OCI-LY3 (cell line): ENCODE data around the gene MAD1L1.
"Not testable (repeated sequence)": the region's sequence is repeated elsewhere in the genome, so short reads cannot be mapped to it uniquely, and the experiment has no call there.

Experiments
- H2AFZ ChIP-seq: fragments of 200-600, 300-600 bp; shearing (Covaris generic); 2 replicates; pipeline ENCODE4 v1.6.0; 2014; ENCODE audit warnings: antibody characterized with exemption, low read depth, low read length
- H3K27ac ChIP-seq: fragments of 200-600, 300-600 bp; sonication (generic); 2 replicates; pipeline ENCODE4 v1.5.1; 2014; ENCODE audit warnings: mild to moderate bottlenecking, low read length, moderate library complexity, mixed read lengths
- H3K27me3 ChIP-seq: fragments of 200-600, 300-600 bp; sonication (generic); 2 replicates; pipeline ENCODE4 v1.6.1; 2014; ENCODE audit warnings: low read depth, low read length, mixed read lengths
- H3K36me3 ChIP-seq: fragments of 200-600, 300-600 bp; sonication (generic); replicated peaks from 2 replicates; pipeline ENCODE3; 2014; ENCODE audit warnings: low read depth, low read length, mixed read lengths
- H3K4me1 ChIP-seq: fragments of 300-600, 200-600 bp; sonication (generic); 2 replicates; pipeline ENCODE4 v1.6.1; 2014; ENCODE audit warnings: low read length, mixed read lengths
- H3K4me2 ChIP-seq: fragments of 200-600, 300-600 bp; sonication (generic); 2 replicates; pipeline ENCODE4 v1.6.1; 2014; ENCODE audit warnings: low read length, mixed read lengths
- H3K4me3 ChIP-seq: fragments of 300-600, 200-600 bp; sonication (generic); 2 replicates; pipeline ENCODE4 v1.5.1; 2014; ENCODE audit warnings: antibody characterized with exemption, mild to moderate bottlenecking, low read length, moderate library complexity
- H3K79me2 ChIP-seq: fragments of 300-600, 200-600 bp; shearing (Covaris generic); 2 replicates; pipeline ENCODE4 v1.6.1; 2014; ENCODE audit warnings: mild to moderate bottlenecking, low read length, mixed read lengths
- H3K9ac ChIP-seq: fragments of 300-600, 200-600 bp; shearing (Covaris generic); 2 replicates; pipeline ENCODE4 v1.6.0; 2014; ENCODE audit warnings: mild to moderate bottlenecking, low read length, moderate library complexity
- H3K9me3 ChIP-seq: fragments of 200-600, 300-600 bp; shearing (Covaris generic); 2 replicates; pipeline ENCODE4 v1.6.1; 2014; ENCODE audit warnings: low read length, mixed read lengths; ENCODE audit not compliant: insufficient read depth
- H4K20me1 ChIP-seq: fragments of 200-600, 300-600 bp; sonication (generic); 2 replicates; pipeline ENCODE4 v1.6.1; 2016; ENCODE audit warnings: low read length, mixed read lengths; ENCODE audit not compliant: insufficient read depth
- CTCF ChIP-seq: fragments of 200-600, 300-600 bp; sonication (generic); IDR thresholded peaks from 2 replicates; pipeline ENCODE4 v1.5.1; 2014; ENCODE audit warnings: antibody characterized with exemption, low read length, low read depth
- EZH2phosphoT487 ChIP-seq: fragments of 200-600 bp; shearing (Covaris generic); IDR thresholded peaks from 2 replicates; pipeline ENCODE4 v1.6.1; 2018; ENCODE audit warnings: antibody characterized with exemption, mixed run types, low read depth

MAD1L1 gene

GRCh38 chr7:1824151-1824881, 408.4 kb downstream of the MAD1L1 start:
- not testable (repeated sequence) for H4K20me1 ChIP-seq

GRCh38 chr7:1823376-1824150, 409.2 kb downstream of the MAD1L1 start:
- H3K9me3 ChIP-seq = no peaks in the 10 kb centered on the region
- TF ChIP-seq EZH2phosphoT487 (no peak), CTCF (no peak)
- no peaks in the 10 kb centered on the region for H3K27me3 ChIP-seq
- H3K79me2 ChIP-seq = no peaks in the 10 kb centered on the region
- H3K4me3 ChIP-seq = no peak overlapping the region
- no peaks in the 10 kb centered on the region for H4K20me1 ChIP-seq
- no peaks in the 10 kb centered on the region for H3K36me3 ChIP-seq
- H3K4me1 ChIP-seq = peaks cover 12% of the 10 kb centered on the region
- H2AFZ ChIP-seq = no peak overlapping the region
- no peak overlapping the region for H3K27ac ChIP-seq
- no peak overlapping the region for H3K4me2 ChIP-seq
- H3K9ac ChIP-seq = no peak overlapping the region

More at GRCh38 chr7:1824151-1824881, 408.4 kb downstream of the MAD1L1 start:
- not testable (repeated sequence) for H2AFZ ChIP-seq, H3K27me3 ChIP-seq, H3K27ac ChIP-seq, H3K9ac ChIP-seq, H3K79me2 ChIP-seq, H3K9me3 ChIP-seq, H3K4me2 ChIP-seq, H3K4me3 ChIP-seq, H3K4me1 ChIP-seq, H3K36me3 ChIP-seq

- Histone ChIP-seq H4K20me1 (no peaks in the 10 kb centered on the region), H3K4me2 (no peak overlapping the region; the same call in 1 of the 2 replicates), H3K27me3 (no peaks in the 10 kb centered on the region), H3K9me3 (no peaks in the 10 kb centered on the region), H3K9ac (no peak overlapping the region), H3K4me3 (no peak overlapping the region), H3K79me2 (no peaks in the 10 kb centered on the region), H3K36me3 (no peaks in the 10 kb centered on the region), H3K4me1 (peaks cover 28% of the 10 kb centered on the region), H3K27ac (no peak overlapping the region), H2AFZ (no peak overlapping the region)
- TF ChIP-seq EZH2phosphoT487 (no peak), CTCF (no peak)
These were observed 413.4 kb downstream of the MAD1L1 start for GRCh38 chr7:1819259-1819841.

- Histone ChIP-seq H3K27me3 (no peaks in the 10 kb centered on the region), H3K4me2 (peak overlapping the region; percentile 66), H3K9me3 (no peaks in the 10 kb centered on the region), H3K9ac (peak overlapping the region; percentile 46; the same call in 1 of the 2 replicates), H2AFZ (no peak overlapping the region), H3K27ac (peak overlapping the region; percentile 82), H3K4me3 (peak overlapping the region; percentile 43; the same call in 1 of the 2 replicates), H3K79me2 (no peaks in the 10 kb centered on the region), H3K4me1 (peaks cover 28% of the 10 kb centered on the region), H4K20me1 (no peaks in the 10 kb centered on the region), H3K36me3 (no peaks in the 10 kb centered on the region)
- TF ChIP-seq CTCF (no peak), EZH2phosphoT487 (no peak)
These were observed 414.0 kb downstream of the MAD1L1 start for GRCh38 chr7:1818575-1819258.
